Body of pancreas (tissue), 4 donors: ENCODE data around the gene PHETA1.

Experiments
- CTCF ChIP-seq, 7 experiments: fragments of 450-650 bp in 4 of 7; fragments of 200-600 bp in 3 of 7; sonication (generic) in 3 of 7; IDR thresholded peaks; one replicate each; pipeline ENCODE4 v1.5.1; 2016 to 2019; ENCODE audit warnings: antibody characterized with exemption in 7 of 7
- POLR2A ChIP-seq, 3 donors: fragments of 450-650 bp; IDR thresholded peaks; one replicate each; pipeline ENCODE4 v1.6.1; 2016; ENCODE audit warnings: antibody characterized with exemption in 3 of 3, mild to moderate bottlenecking in 2 of 3

- TF ChIP-seq CTCF (IDR thresholded peaks at IDR 0.05) (no peak), POLR2A (IDR thresholded peaks at IDR 0.05) (no peak)
Observed at GRCh38 chr12:111334393-111334915, 34.4 kb downstream of the PHETA1 start.
